ENCODE data around the gene IGSF22.

DNA sequence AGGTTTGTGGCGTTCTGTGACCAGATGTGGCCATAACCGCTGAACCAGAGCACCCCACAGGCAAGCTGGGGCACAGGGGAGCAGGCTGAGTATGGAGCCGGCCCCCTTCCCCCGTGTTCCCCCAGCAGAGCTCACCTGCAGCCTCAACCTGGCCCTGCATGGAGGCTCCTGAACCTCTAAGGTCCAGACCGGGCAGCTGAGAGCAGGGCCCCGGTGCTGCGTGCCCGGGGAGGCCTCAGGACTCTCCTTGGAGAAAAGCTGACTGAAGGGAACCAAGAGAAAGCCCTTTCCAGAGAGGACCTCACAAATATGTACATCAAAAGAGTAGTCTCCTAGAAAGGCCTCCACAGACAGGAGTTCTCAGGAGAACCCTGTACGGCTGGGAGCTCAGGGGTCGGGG is 17.4 kb upstream of the IGSF22 start:
- TF ChIP-seq, protein P1, sequence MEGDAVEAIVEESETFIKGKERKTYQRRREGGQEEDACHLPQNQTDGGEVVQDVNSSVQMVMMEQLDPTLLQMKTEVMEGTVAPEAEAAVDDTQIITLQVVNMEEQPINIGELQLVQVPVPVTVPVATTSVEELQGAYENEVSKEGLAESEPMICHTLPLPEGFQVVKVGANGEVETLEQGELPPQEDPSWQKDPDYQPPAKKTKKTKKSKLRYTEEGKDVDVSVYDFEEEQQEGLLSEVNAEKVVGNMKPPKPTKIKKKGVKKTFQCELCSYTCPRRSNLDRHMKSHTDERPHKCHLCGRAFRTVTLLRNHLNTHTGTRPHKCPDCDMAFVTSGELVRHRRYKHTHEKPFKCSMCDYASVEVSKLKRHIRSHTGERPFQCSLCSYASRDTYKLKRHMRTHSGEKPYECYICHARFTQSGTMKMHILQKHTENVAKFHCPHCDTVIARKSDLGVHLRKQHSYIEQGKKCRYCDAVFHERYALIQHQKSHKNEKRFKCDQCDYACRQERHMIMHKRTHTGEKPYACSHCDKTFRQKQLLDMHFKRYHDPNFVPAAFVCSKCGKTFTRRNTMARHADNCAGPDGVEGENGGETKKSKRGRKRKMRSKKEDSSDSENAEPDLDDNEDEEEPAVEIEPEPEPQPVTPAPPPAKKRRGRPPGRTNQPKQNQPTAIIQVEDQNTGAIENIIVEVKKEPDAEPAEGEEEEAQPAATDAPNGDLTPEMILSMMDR (IDR thresholded peaks at IDR 0.05; ENCODE audit: control extremely low read depth in 1 of 3, insufficient read depth in 1 of 3, low read depth in 1 of 3, low read length in 3 of 3): no peak
- no peak for TF ChIP-seq EZH2 (IDR thresholded peaks at IDR 0.05; ENCODE audit: low read depth, low read length, severe bottlenecking)
- no peak for TF ChIP-seq POLR2AphosphoS5 (IDR thresholded peaks at IDR 0.05; ENCODE audit: low read depth, low read length)
